Keratinocyte (primary cell): ENCODE data around the gene GPRIN1. TPM values are rescaled to one million over a fixed set of nuclear protein-coding genes. Genes with fewer than 3 reads are reported as not detected.

Source experiments
- DNase-seq: peaks from one replicate; pipeline ENCODE4 v3.0.0-alpha.2; 2011; ENCODE audit warnings: low read depth, missing footprints, low spot score
- FAIRE-seq: peaks from 2 replicates; lab custom pipeline; 2011; peaks lifted over from hg19 to GRCh38; lab: Jason Lieb, UNC
- H2AFZ ChIP-seq: 2 replicates; pipeline ENCODE4 v1.6.0; 2012; ENCODE audit warnings: low read length, control low read depth, inconsistent platforms; ENCODE audit not compliant: control insufficient read depth
- H3K27ac ChIP-seq: 2 replicates; pipeline ENCODE4 v1.5.1; 2011; ENCODE audit warnings: low read length; ENCODE audit not compliant: control insufficient read depth, insufficient read depth
- H3K27me3 ChIP-seq: 3 replicates; pipeline ENCODE4 v1.6.0; 2011; ENCODE audit warnings: low read length; ENCODE audit not compliant: control insufficient read depth, insufficient read depth; ENCODE audit errors: extremely low read depth
- H3K36me3 ChIP-seq, 2 experiments: 2 replicates in 1 of 2; 3 replicates in 1 of 2; pipeline ENCODE4 v1.5.1; 2011; ENCODE audit warnings: low read length in 2 of 2, mild to moderate bottlenecking in 1 of 2; ENCODE audit not compliant: control insufficient read depth in 2 of 2, insufficient read depth in 2 of 2; ENCODE audit errors: extremely low read depth in 1 of 2
- H3K4me1 ChIP-seq: 3 replicates; pipeline ENCODE4 v1.5.1; 2011; ENCODE audit warnings: low read length; ENCODE audit not compliant: control insufficient read depth, insufficient read depth; ENCODE audit errors: extremely low read depth
- H3K4me2 ChIP-seq: 3 replicates; pipeline ENCODE4 v1.6.0; 2011; ENCODE audit warnings: low read depth, low read length; ENCODE audit not compliant: control insufficient read depth, insufficient read depth; ENCODE audit errors: extremely low read depth
- H3K4me3 ChIP-seq, 3 experiments: fragments of 200-600 bp in 1 of 3; sonication (generic) in 1 of 3; 2 replicates in 2 of 3; 3 replicates in 1 of 3; pipeline ENCODE4 v1.5.1; 2011 to 2016; ENCODE audit warnings: low read length in 3 of 3, mild to moderate bottlenecking in 3 of 3, control low read depth in 2 of 3, inconsistent platforms in 1 of 3, low read depth in 1 of 3, mixed read lengths in 1 of 3, mixed run types in 1 of 3, moderate library complexity in 1 of 3; ENCODE audit not compliant: control insufficient read depth in 2 of 3, insufficient read depth in 2 of 3; ENCODE audit errors: extremely low read depth in 1 of 3
- H3K79me2 ChIP-seq: 2 replicates; pipeline ENCODE4 v1.6.0; 2012; ENCODE audit warnings: low read length; ENCODE audit not compliant: control insufficient read depth, insufficient read depth
- H3K9ac ChIP-seq: 3 replicates; pipeline ENCODE4 v1.6.0; 2011; ENCODE audit warnings: low read length; ENCODE audit not compliant: control insufficient read depth, insufficient read depth; ENCODE audit errors: extremely low read depth
- H3K9me1 ChIP-seq: 3 replicates; pipeline ENCODE4 v1.6.0; 2011; ENCODE audit warnings: low read length; ENCODE audit not compliant: control insufficient read depth, insufficient read depth; ENCODE audit errors: extremely low read depth
- H3K9me3 ChIP-seq: 2 replicates; pipeline ENCODE4 v1.5.1; 2012; ENCODE audit warnings: low read depth, low read length; ENCODE audit not compliant: control insufficient read depth
- H4K20me1 ChIP-seq: 3 replicates; pipeline ENCODE4 v1.6.0; 2011; ENCODE audit warnings: low read length; ENCODE audit not compliant: control insufficient read depth, insufficient read depth; ENCODE audit errors: extremely low read depth
- EZH2 ChIP-seq: IDR thresholded peaks from one replicate; pipeline ENCODE4 v1.6.1; 2012; ENCODE audit warnings: inconsistent platforms, mild to moderate bottlenecking, low read length, moderate library complexity
- dilution Hi-C: fragments of 300-500 bp; cut with MboI; formaldehyde crosslinking; loops from one replicate; pipeline ENCODE4 v1.7.0; 2020; ENCODE audit warnings: low sequenced_read_pairs; ENCODE audit not compliant: extremely low pct_ligation_motif_present
- polyA plus RNA-seq, 5 experiments: library from polyadenylated mRNA; depleted of rRNA in 3 of 5; stranded (reverse) in 3 of 5; stranded (forward) in 1 of 5; unstranded in 1 of 5; fragments of >200 nt; gene quantifications; 1 replicate in 1 of 5; 2 replicates in 3 of 5; 3 replicates in 1 of 5; pipeline versions ENCODE4 v1.2.1 to v1.2.3, GENCODE V29; 2011 to 2012; ENCODE audit warnings: missing spikeins in 2 of 5, low read depth in 1 of 5, low replicate concordance in 1 of 5
- TF ChIP-seq, protein P1 (sequence below), 3 experiments: IDR thresholded peaks in 1 of 3; conservative IDR thresholded peaks in 1 of 3; optimal IDR thresholded peaks in 1 of 3; 2 replicates in 2 of 3; 3 replicates in 1 of 3; pipeline versions ENCODE3 to v1.5.1; 2011; ENCODE audit warnings: low read length in 3 of 3, mild to moderate bottlenecking in 3 of 3, moderate library complexity in 2 of 3, control low read depth in 1 of 3, inconsistent platforms in 1 of 3; ENCODE audit not compliant: insufficient read depth in 2 of 3; ENCODE audit errors: extremely low read depth in 1 of 3

Gene GPRIN1
- polyA plus RNA-seq, 1 donor (not counting 4 experiments of a cell fraction or from before 2014, with no cell fraction given), result 4.0 TPM

DNA sequence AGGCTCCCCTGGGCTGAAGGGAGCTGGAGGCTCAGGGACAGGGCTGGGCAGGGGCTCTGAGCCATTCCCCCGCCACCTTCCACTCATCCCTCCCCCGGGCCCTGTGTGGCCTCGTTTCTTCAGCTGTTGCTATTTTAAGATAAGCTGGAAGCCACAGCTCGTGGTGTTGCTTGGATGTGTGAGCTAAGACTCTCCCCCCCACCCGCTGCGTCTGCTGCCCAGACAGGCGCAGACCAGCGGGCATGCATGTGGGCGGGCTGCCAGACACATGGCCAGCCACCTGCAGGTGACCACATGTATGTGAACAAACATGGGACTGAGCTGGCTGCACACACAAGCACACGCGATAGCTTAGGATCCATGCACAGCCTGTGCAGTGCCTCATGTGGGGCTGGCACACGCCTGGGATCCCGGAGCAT, 11.7 kb upstream of the GPRIN1 start:
- peaks cover 4% of the 10 kb centered on the region for H4K20me1 ChIP-seq
- H3K27ac ChIP-seq, result no peak overlapping the region
- H3K4me2 ChIP-seq, result no peak overlapping the region
- no peak overlapping the region for H3K4me3 ChIP-seq
- no peaks in the 10 kb centered on the region for H3K9me3 ChIP-seq
- FAIRE-seq (no peak), DNase-seq (no peak)
- peaks cover 25% of the 10 kb centered on the region for H3K27me3 ChIP-seq
- TF ChIP-seq, protein P1, sequence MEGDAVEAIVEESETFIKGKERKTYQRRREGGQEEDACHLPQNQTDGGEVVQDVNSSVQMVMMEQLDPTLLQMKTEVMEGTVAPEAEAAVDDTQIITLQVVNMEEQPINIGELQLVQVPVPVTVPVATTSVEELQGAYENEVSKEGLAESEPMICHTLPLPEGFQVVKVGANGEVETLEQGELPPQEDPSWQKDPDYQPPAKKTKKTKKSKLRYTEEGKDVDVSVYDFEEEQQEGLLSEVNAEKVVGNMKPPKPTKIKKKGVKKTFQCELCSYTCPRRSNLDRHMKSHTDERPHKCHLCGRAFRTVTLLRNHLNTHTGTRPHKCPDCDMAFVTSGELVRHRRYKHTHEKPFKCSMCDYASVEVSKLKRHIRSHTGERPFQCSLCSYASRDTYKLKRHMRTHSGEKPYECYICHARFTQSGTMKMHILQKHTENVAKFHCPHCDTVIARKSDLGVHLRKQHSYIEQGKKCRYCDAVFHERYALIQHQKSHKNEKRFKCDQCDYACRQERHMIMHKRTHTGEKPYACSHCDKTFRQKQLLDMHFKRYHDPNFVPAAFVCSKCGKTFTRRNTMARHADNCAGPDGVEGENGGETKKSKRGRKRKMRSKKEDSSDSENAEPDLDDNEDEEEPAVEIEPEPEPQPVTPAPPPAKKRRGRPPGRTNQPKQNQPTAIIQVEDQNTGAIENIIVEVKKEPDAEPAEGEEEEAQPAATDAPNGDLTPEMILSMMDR (optimal IDR thresholded peaks at IDR 0.05 in 1 of 3, IDR thresholded peaks at IDR 0.05 in 1 of 3, conservative IDR thresholded peaks at IDR 0.05 in 1 of 3; ENCODE audit: extremely low read depth in 1 of 3, insufficient read depth in 2 of 3, low read length in 3 of 3), result no peak
- no peak for TF ChIP-seq EZH2
- H2AFZ ChIP-seq, result no peak overlapping the region
- dilution Hi-C loops, result no loop called here
- H3K79me2 ChIP-seq, result no peaks in the 10 kb centered on the region
- no peak overlapping the region for H3K9ac ChIP-seq
- H3K4me1 ChIP-seq, result peaks cover 23% of the 10 kb centered on the region
- no peaks in the 10 kb centered on the region for H3K36me3 ChIP-seq
- no peaks in the 10 kb centered on the region for H3K9me1 ChIP-seq

DNA sequence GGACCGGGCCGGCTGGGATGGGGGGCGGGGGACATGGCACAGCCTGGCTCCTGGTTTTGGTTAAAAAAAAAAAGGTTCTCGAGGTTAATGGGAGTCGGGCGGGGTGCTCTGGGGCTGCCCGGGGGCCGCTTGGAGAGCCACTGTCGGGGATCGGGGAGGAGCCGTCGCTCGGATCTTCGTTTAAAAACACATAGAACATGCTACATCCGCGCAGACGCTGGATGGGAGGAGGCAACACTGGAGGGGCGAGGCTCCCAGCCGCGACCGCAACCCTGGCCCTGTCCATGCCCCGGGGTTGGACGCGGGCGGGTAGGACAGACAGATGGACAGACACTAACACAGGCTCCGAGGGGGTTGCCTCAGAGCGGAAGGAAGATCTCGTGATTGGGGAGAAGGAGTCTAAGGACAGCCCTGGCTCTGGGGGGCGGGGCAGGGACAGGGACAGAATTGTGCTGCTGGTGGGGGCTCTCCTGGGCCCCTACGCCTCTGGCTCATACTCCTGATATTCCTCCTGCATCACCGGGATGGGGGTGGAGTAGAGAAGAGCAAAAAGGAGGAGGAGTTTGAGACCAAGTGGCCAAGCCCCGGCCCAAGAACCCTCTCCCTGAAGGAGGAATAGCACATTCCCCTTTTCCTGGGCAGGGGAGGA, 10.5 kb upstream of the GPRIN1 start:
- Histone ChIP-seq H3K36me3 (no peaks in the 10 kb centered on the region), H3K79me2 (no peaks in the 10 kb centered on the region), H3K4me1 (peaks cover 14% of the 10 kb centered on the region), H4K20me1 (no peaks in the 10 kb centered on the region), H3K27me3 (peaks cover 25% of the 10 kb centered on the region), H2AFZ (no peak overlapping the region), H3K9me1 (no peaks in the 10 kb centered on the region), H3K9me3 (no peaks in the 10 kb centered on the region), H3K4me2 (peak overlapping the region; percentile 38), H3K27ac (no peak overlapping the region), H3K4me3 (no peak overlapping the region), H3K9ac (no peak overlapping the region)
- FAIRE-seq (no peak), DNase-seq (no peak)
- TF ChIP-seq EZH2, result no peak
- TF ChIP-seq, protein P1 (optimal IDR thresholded peaks at IDR 0.05 in 1 of 3, IDR thresholded peaks at IDR 0.05 in 1 of 3, conservative IDR thresholded peaks at IDR 0.05 in 1 of 3; ENCODE audit: extremely low read depth in 1 of 3, insufficient read depth in 2 of 3, low read length in 3 of 3), result no peak
- dilution Hi-C loops, result no loop called here
